NB4 (cell line): Measurements from ENCODE around the gene TRABD2B.

Experiments used
- CTCF ChIP-seq: IDR thresholded peaks from one replicate; pipeline ENCODE4 v1.5.1; 2012; ENCODE audit warnings: low read depth, low read length
- MYC ChIP-seq: IDR thresholded peaks from 2 replicates; pipeline ENCODE4 v1.6.1; 2011; ENCODE audit warnings: low read depth, low read length
- POLR2A ChIP-seq: IDR thresholded peaks from 2 replicates; pipeline ENCODE4 v1.6.1; 2011; ENCODE audit warnings: mild to moderate bottlenecking; ENCODE audit not compliant: insufficient read length; ENCODE audit errors: extremely low read depth

GRCh38 chr1:47953661-47954060 is 43.5 kb downstream of the TRABD2B start:
- no peak for TF ChIP-seq CTCF
- TF ChIP-seq POLR2A, result no peak
- TF ChIP-seq MYC, result no peak
